ENCODE data around the gene SNAI3.

DNA sequence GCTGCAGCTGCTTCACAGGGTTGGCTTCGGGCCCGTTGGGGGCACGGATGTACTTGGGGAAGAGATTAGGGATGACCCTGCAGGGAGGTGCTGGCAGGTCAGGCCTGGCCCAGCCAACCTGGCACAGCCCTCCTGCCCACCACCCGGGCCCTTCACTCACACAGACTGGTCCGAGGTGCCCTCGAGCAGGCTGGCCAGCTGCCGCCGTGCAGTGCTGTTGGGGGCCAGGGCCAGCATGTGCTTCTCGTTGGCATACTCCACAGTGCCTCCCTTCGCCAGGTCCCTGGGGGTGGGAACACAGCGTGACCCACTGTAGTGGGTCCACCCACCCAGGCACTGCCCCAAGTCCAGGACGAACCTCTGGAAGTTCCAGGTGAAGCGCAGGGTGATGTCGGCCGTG, 29.9 kb upstream of the SNAI3 start:
- no peak for TF ChIP-seq POLR2A (IDR thresholded peaks at IDR 0.05)
- TF ChIP-seq CTCF (IDR thresholded peaks at IDR 0.05) = no peak
